PC-3 (cell line): ENCODE results near the gene TREH.

Experiments
- EZH2 ChIP-seq: fragments of 300-600 bp; sonication (generic); IDR thresholded peaks from one replicate; pipeline ENCODE4 v1.6.1; 2017; ENCODE audit warnings: antibody characterized with exemption, mild to moderate bottlenecking, low read length; ENCODE audit not compliant: unreplicated experiment
- TF ChIP-seq, protein P1 (sequence below): fragments of 300-600 bp; sonication (generic); conservative IDR thresholded peaks from 2 replicates; pipeline ENCODE4 v1.5.1; 2017; ENCODE audit warnings: antibody characterized with exemption, low read depth, mild to moderate bottlenecking, low read length

DNA sequence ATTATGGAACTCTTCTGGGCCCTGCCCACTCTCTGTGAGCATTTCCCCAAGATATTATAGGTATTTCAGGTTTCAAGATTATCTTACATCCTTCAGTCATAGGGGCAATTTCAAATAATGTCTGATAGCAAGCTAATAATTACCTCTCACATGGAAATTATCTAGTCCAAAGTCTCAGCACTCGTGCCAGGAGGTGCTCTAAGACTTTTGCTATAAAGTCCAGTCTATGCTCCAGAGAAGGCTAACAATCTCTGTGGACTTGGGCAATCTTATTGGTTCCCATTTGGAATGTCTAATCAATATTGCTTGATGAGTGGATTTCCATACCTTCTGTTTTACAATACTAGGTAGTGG, 5.4 kb downstream of the TREH start:
- TF ChIP-seq, protein P1, sequence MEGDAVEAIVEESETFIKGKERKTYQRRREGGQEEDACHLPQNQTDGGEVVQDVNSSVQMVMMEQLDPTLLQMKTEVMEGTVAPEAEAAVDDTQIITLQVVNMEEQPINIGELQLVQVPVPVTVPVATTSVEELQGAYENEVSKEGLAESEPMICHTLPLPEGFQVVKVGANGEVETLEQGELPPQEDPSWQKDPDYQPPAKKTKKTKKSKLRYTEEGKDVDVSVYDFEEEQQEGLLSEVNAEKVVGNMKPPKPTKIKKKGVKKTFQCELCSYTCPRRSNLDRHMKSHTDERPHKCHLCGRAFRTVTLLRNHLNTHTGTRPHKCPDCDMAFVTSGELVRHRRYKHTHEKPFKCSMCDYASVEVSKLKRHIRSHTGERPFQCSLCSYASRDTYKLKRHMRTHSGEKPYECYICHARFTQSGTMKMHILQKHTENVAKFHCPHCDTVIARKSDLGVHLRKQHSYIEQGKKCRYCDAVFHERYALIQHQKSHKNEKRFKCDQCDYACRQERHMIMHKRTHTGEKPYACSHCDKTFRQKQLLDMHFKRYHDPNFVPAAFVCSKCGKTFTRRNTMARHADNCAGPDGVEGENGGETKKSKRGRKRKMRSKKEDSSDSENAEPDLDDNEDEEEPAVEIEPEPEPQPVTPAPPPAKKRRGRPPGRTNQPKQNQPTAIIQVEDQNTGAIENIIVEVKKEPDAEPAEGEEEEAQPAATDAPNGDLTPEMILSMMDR = no peak
- no peak for TF ChIP-seq EZH2
